Epithelial cell of esophagus (primary cell): Measurements from ENCODE around the gene DUSP22.
A peak's percentile ranks its signal among the peaks of the same experiment; 100 is the strongest.

Experiments used
- DNase-seq: peaks from one replicate; pipeline ENCODE4 v3.0.0; 2010; ENCODE audit warnings: low read depth
- H3K4me3 ChIP-seq: 2 replicates; pipeline ENCODE4 v1.5.1; 2011; ENCODE audit warnings: mild to moderate bottlenecking, low read length, control low read depth
- TF ChIP-seq, protein P1 (sequence below): IDR thresholded peaks from 2 replicates; pipeline ENCODE4 v1.5.1; 2011; ENCODE audit warnings: low read depth, mild to moderate bottlenecking, low read length, control low read depth, inconsistent platforms; ENCODE audit not compliant: insufficient read depth; ENCODE audit errors: missing control alignments

The DUSP22 gene

DNA sequence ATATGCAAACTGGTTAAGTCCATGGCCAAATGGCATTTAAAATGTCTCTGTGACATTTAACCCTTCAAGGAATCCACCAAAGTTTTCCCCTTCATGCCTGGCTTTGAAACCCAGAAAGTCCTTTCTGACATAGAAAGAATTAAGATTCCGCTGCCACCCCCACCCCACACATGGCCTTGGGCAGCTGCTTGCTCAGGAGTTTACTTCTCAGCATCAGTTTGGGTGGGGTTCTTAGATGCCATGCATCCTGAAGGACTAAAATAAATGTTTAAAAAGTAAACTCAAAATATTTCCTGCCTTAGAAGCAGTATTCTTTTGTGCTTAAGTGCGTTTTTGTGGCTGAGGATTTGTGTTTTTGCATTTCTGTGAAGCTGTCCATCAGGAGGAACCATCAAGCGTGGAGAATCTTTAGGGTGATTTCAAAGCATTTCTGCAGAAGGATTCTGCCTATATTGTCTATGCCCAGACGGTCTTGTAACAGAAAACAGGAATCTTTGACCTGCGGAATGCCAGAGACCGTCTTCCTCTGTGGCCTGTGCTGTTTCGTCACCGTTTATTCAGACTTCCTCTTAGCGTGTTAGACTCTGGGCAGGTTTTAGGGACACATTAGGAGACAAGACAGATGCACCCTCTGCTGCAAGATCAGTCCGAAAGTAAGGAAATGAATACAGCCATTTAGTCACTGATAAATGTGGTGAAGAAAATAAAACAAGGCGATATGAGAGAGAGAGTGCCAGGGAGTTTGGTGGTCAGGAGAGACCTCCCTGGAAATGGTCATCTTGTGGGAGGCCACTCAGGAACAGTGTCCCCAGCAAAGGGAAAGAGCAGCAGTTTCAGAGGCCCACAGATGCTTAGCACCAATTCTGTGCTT lies 6.2 kb downstream of the DUSP22 start:
- TF ChIP-seq, protein P1, sequence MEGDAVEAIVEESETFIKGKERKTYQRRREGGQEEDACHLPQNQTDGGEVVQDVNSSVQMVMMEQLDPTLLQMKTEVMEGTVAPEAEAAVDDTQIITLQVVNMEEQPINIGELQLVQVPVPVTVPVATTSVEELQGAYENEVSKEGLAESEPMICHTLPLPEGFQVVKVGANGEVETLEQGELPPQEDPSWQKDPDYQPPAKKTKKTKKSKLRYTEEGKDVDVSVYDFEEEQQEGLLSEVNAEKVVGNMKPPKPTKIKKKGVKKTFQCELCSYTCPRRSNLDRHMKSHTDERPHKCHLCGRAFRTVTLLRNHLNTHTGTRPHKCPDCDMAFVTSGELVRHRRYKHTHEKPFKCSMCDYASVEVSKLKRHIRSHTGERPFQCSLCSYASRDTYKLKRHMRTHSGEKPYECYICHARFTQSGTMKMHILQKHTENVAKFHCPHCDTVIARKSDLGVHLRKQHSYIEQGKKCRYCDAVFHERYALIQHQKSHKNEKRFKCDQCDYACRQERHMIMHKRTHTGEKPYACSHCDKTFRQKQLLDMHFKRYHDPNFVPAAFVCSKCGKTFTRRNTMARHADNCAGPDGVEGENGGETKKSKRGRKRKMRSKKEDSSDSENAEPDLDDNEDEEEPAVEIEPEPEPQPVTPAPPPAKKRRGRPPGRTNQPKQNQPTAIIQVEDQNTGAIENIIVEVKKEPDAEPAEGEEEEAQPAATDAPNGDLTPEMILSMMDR, result no peak
- DNase-seq, result no peak
- no peak overlapping the region for H3K4me3 ChIP-seq

DNA sequence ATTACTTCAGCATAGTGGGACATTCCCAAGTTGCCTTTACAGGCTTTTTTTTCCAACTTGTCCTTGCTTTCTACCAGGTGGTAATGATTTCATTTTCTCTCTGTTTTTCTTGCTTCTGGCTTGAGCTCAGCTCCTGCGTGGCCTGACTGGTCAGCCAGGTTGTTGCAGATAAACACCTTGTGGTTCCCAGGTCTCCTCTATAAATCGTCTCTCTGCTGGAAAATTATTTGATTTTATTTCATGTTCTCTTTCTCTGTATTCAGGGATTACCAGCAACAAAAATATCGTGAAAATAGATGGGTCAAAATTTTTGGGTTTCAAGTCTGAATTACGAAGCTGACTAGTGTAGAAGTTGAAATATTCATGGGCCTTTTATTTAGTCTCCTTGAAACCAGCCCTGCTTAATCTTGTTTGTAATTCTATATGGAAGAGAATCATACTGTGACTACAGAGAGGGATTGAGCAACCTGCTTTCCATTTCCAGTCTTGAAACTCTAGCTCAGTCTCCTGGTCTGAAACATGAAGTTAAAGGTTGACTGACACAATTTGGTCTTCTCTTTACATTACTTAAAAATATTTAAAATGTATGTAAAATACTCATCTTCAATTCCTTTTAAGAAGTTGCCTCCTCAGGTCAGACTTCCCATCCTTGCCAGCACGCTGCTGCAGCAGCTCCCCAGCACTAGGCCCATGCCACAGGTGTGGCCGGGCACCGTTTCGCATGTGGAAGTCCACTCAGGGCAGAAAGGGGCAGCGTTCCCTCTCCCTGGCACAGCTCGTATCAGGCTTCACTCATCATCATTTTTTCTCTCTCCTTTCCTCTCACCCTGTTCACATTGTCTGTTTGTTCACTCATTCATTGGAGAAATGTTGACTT lies 7.1 kb downstream of the DUSP22 start:
- DNase-seq, result peak; percentile 57
- TF ChIP-seq, protein P1, result no peak
- H3K4me3 ChIP-seq, result no peak overlapping the region

DNA sequence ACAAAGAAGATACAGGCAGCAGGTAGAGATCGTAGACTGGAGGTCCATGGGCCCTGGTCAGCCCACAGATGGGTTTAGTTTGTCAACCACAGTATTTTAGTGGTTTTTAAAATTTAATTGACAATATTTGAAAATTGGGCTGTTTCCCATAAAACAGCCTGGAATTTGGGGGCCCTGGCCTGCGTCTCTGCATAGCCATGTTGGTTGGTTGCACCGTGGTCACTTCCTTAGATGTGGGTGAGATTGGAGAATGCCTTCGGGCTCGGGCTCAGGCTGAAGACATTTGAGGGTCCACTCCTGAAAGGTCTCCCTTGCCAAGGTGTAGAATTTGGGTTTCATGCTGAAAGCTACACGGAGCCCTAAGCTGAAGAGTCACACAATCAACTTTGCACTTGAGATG lies 7.7 kb downstream of the DUSP22 start:
- no peak for DNase-seq
- TF ChIP-seq, protein P1, result no peak
- H3K4me3 ChIP-seq, result no peak overlapping the region

DNA sequence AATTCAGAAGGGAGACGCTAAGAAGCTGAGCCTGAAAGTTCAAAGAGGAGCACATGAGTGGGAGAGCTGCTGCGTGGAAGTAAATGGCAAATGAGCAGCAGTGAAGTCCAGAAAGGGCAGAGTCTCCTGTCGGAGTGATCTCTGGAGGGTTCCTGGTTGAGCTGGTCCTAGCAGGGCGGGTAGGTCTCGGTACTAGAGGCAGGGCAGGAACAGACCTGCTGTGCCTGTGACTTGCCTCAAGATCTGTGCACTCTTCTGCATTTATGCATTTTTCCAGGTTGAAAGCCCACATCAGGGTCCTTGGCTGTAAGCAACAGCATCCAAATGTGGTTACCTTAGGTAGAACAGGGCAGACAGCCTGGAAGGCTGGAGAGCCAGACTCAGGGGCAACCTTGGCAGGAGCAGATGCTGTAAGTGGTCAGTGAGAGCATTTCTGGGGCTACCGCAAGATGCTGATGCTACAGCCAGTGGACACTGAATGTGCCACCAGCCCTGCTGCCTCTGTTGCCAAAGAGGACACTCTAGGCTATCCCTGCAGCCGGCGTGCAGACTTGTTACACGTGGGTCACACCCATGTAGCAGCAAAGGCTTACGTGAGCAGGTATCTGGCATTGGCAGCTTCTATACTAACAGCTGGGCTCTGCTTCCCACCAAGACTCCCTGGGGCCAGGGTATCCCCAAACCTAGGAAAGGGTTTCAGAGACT lies 8.4 kb downstream of the DUSP22 start:
- TF ChIP-seq, protein P1, result no peak
- no peak overlapping the region for H3K4me3 ChIP-seq
- no peak for DNase-seq

DNA sequence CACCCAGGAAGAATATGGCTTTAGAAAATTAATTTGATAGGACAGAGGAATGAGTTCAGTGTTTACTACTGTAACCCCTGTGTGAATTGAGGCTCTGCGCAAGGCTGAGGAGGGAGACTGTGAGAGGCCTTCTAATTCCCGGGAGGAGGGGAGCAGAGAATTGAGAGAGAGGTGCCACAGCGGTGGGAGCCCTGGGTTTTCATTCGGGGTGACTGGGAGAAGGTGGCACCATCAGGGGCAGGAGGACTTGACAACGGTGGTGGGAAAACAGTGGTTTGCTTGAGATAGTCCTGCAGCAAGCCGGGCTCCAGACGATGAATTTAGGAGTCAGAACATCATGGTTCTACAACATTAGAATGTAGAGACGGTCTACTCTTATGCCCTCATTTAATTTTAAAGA lies 9.2 kb downstream of the DUSP22 start:
- no peak for DNase-seq
- TF ChIP-seq, protein P1, result no peak
- no peak overlapping the region for H3K4me3 ChIP-seq

DNA sequence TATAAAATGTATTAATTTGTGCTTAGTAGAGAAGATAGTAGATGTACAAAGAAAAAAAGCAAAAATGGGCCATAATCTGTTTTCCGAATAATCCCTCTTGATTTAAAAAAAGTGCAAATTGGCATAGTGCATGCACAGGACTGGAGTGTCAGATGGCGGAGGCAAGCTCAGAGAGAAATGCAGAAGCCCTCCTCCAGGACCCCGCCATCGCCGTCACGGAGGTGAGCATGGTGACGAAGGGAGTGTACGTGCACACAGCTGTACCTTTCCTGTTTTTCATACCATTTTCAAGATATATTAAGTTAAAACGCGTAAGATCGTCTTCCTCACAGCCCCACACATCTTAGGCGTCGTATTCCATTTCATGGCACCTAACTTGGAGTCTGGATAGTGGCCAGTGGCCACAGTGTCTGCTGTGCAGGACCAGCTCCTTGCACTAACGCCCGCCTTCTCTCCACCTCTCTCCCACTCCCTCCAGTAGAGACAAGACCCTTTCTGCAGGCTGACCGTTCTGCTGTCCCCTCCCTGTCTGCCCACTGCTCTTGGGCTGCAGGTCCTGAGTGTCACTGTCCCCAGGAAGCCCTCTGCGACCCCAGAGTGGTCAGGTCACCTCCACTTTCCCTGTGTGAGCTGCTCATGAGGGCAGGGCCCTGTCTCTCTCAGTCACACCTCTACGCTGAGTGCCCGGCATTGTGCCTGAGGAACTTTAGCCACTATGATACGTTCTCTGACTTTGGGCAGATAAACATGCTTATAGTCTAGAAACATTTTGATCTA lies 9.8 kb downstream of the DUSP22 start:
- H3K4me3 ChIP-seq, result no peak overlapping the region
- no peak for DNase-seq
- TF ChIP-seq, protein P1, result no peak
